GM19324 (cell line): ENCODE results near the gene SNX24.
"Not testable (repeated sequence)": the region's sequence is repeated elsewhere in the genome, so short reads cannot be mapped to it uniquely, and the experiment has no call there.

Experiments used
- ATAC-seq: cut with Tn5 transposase; IDR thresholded peaks from one replicate; pipeline ENCODE4 v1.9.1; 2021; ENCODE audit warnings: mild to moderate bottlenecking, moderate library complexity; ENCODE audit not compliant: unreplicated experiment, low FRiP score

Gene SNX24

DNA sequence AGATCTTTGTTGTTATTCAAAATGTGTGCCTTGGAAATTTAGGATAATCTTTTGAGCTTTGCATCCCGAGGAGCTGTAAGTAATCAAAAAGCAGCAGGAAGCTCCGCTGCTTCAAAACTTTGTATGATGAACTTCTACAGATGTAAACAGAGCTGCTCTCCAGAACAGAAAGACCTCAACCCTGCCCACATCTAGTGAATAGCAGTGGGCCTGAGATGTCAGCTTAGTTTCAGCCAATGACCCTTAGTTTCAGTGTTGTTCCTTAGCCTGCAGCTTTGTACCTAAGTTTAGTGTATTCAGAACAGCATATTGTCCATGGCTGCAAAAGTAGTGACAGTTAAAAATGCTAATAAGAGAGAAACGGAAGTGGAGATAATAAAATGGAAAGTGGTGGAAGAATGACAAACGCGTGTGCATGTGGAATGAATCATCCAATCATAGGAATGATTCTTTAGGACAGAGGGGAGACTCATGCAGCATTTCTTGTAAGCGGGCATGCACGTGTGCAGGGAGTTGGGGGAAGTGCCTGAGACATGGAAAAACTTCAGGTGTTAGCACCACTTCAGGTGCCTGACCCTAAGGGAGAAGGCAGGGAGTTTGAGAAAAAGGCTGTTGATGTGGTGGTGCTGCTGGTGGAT is 24.9 kb downstream of the SNX24 start:
- ATAC-seq: no peak

DNA sequence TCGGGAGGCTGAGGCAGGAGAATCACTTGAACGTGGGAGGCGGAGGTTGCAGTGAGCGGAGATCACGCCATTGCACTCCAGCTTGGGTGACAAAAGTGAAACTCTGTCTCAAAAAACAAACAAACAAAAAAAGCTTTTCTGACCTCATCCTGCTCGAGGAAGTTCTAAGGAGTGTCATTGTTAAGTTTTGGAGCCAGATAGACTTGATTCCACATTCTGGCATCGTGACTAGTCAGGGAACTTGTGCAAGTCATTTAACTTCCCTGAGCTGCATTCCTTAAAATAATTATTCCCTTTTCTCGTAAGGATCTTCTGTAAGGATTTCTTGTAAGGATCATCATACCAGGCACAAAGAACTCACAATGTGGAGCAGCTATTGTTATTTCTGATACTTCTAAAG is 26.2 kb downstream of the SNX24 start:
- no peak for ATAC-seq

DNA sequence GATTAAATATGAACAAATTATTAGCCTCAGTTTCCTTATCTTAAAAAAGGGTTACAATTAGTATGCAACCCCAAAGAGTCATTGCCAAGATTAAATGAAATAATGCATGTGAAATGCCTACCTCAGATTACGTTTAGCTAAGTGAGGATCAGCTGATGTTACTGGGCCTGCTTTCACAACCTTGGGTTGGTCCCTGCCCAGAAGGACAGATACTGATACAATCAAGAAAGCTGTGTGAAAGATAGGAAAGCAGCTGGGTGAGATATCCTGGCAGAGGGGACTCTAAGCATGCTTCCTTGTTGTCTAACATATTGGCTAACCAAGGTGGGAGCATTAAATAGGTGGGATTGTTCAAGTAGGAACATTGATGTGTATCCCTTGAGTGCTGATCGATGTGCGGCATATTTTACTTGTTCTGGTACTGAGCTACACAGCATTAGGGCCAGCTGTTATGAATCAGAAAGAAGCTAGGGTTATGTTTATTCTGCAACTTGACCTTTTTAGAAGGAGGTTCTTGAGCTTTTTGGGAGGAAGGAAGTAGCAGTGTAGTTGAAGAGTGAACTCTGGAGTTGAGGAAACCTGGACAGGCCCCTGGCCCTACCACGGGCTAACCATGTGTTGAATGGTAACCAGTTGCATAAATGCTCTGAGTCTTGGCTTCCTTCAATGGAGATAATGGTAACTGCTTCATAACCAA is 28.9 kb downstream of the SNX24 start:
- no peak for ATAC-seq

DNA sequence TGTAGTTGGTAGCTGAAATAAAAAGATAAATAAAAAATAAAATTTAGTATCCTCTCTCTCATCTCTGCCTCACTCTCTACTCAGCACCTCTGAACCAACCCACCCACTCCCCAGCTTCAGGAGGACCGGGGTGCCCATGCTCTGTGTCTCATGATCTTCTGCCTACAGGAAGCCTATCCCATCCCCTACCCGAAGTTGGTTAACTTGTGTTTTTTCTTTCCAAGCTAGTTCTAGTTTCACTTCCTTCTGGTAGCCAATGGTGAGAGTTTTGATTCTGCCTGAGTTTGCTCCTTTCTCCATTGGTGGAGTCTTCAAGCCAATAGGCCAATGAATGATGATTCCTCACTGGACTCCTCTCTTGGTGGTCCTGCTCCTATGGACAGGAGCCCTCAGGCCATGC is 32.1 kb downstream of the SNX24 start:
- ATAC-seq: no peak

DNA sequence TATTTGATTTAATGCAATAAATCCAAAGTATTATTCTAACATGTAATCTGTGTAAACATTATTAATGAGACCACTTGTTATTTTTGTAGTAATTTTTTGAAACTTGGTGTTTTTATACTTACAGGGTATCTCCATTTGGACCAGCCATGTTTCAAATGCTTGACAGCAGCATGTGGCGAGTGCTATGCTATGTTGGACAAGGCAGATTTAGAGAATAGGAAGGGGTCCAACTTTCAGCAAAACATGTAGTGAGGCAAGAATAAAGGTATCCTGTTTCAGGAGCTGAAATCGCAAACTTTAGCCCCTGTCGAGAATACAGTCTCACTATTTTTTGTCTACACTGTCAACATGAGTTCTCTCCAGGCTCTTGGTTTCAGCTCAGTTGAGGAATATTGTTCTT is 33.7 kb downstream of the SNX24 start:
- no peak for ATAC-seq

DNA sequence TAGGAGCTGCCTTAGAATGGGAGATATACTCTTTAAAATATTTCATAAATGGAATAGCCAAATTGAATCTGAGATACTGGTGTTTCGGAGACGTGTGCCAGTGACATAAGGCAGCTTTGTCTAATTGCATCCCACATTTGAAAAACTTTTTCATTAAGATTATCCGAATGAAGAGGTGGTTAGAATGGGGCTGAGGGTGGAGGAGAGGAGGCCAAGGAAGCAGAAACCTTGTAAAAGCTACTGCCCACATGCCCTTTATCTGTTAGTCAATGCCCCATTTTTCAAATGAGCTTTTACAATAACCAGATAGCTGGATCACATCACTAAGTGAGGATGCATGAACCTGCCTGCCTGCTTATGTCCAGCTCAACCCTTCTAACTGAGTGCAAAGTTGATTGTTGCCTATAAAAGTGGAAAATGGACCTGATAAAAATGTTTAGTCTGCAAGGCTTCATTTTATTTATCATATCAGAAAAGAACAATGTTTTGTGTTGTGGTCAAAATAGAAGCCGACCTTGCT is 34.8 kb downstream of the SNX24 start:
- no peak for ATAC-seq

DNA sequence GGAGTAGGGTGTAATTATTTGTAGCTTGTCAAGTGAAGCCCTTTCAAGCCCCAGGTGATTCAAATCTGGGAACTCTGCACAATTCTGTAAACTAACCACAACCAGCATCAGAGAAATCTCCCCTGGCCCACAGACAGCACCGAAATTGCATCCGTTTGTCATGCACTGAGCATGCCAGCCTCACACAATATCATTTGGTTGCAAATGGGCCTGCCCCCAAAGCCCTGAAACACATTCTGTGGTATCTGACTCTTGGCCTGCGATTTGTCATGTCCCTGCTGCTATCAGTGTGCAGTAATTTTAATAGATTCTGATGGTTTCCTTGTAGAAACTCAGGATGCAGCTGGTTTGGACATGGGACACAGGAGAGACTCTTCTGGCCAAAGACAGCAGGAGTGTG is 35.3 kb downstream of the SNX24 start:
- no peak for ATAC-seq

DNA sequence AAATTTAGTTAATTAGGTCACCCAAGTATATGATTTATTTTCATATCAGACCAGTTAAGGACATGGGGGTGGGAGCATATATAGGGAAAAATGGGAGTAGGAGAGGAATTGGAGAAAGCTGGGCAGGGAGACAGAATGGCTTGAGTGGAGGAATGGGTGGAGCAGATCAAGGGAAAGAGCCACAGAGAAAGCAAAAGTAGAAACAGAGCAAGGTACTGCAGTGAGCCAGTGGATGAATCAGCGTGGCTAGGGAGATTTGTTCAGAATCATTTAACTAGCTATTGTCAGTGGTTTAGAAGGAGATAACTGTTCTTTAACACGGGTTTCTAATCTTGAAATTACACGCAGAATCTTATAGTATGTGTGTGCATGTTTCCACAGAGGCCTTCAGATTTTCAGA is 37.4 kb downstream of the SNX24 start:
- no peak for ATAC-seq

DNA sequence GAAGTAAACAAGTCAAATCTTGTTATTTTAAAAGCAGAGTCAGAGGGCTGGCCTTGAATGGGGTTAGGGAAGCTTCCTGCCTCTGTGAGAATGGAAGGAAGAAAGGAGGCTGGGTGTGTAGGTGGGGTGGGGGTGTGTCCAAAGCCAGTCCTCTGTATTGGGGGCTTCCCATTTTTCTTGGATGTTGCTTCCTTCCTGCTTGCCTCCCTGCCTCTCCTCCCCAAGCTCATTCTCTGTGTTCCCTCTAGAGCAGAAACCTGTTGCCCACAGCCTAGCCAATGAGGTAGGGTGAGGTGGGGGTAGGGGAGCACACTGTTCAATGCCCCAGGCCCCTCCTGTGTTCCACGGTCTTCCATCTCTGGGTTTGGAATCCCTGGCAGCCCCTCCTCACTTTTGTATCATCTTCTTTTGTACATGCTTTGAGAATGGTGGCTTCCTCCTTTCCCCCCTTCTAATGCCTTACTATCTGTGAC is 39.7 kb downstream of the SNX24 start:
- ATAC-seq: no peak

DNA sequence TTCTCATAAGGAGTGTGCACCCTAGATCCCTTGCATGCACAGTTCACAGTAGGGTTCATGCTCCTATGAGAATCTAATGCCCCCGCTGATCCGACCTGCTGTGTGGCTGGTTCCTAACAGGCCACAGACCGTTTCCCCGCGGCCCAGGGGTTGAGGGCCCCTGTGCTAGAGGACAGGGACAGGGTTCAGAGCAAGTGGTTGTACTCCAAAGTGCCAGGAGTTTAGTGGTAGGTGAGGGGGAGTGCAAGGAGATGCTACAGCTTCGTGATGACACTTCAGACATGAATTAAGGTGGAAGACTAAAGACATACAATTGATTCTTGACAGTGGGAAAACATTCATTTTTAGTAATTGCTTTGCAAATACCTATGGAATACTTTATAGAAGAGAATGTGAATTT is 40.5 kb downstream of the SNX24 start:
- no peak for ATAC-seq

DNA sequence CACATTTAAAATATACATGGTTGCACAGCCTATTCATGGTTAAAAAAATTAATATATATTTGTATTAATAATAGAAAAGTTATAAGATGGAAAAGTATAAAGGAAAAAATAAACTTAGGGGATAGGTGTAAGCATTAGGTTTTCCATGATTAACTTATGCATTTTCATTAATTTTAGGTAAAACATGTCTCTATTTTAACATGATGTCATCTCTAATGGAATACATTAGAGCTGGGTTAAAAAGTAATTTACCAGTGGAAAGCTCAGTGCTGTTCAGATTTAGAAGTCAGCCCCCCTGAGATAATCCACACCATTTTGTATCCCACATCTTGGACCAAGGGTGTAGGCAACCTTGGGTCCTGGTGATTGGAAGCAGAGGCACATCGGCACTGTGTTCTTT is 49.7 kb downstream of the SNX24 start:
- no peak for ATAC-seq

DNA sequence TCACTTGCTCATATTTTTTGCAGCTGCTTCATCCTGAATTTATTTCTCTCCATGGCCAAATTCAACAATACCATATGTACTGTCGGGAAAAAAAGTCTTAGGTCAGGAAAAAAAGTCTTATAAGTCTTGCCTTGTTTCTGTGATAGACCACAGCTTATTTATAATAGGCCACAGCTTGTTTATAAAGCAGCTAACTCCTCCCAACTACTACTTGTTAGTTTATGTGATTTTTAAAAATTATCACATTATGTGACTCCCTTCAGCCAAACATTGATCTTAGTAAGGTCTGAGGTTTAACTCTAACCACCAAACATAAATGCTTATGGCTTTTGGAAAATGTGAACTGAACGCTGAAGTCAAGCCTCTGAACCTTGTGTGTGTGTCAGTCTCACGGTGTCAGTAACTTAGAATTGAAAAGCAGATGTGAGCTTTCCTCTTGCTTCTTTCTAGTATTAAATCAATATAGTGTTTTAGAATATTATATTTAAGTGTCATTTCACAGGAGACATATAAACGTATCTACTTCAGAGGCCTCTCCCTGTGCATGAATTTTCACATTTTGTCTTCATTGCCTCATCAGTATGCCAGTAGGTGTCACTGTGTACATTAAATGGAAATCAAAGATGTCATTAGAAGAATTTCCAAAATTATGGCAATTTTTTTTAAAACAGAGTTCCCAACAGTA is 51.3 kb downstream of the SNX24 start:
- ATAC-seq: no peak

DNA sequence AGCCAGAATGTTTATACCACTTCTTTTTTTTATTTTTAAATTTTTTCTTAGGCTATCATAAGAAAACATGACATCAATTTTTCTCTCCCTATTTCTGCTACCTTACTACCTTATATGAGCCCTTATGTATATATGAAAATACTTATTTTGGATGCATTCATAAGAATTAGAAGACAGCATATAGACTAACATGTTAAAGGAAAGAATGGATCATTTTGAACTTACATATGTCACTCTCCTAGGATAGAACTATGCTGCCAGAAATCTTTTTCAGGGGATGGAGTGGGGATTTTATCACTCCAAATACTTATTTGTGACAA is 51.8 kb downstream of the SNX24 start:
- ATAC-seq: no peak

DNA sequence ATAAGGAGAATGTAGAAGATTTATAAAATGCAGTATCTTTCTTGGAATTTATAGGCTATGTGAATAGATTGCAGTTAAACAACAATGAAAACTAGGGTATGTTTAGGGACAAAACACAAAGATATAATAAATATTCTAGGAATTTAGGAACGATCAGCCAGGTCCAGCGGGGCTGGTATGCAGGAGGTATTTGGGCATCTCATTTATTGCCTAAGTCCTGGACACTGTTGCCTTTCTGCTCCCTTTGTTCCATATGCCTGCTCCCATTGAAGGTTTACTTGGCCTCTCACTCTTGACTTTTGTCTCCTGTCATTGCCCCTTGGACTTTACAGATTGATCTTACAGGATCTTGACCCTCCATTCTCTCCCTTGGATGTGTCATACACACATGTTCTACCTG is 55.9 kb downstream of the SNX24 start:
- no peak for ATAC-seq

DNA sequence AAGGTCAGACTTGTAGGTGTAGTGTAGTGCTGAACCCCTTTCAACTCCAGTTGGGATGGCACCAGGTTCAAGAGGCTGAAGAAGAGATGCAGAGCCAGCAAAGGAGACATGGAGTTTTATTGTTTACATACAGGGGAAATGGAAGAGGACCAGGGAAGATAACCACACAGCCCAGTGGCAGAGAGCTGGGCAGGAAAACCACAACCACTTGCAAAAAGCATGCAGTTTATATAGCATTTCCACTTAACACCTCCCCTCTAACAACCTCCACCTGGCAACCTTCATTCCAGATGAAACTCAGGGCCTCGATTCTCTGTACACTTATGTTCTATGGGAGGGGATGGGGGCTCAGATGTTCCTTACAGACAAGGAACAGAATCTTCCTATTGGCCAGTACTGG is 56.9 kb downstream of the SNX24 start:
- no peak for ATAC-seq

DNA sequence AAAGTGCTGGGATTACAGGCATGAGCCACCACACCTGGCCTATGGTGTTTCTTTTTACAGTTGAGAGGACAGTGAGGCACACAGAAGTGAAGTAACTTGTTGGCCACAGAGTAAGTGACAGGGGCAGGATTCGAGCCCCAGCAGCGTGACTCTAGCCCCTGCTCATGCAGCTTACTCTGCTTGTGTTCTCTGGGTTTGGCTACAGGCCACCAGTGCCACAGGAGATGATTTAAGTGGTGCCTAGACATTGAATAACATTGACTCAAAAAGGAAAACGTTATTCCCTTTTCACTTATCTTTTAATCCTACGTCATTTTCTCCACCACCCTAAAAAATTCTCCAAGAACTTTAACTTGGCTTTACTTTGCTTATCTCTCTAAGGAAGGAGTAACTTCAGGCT is 61.4 kb downstream of the SNX24 start:
- ATAC-seq: no peak

DNA sequence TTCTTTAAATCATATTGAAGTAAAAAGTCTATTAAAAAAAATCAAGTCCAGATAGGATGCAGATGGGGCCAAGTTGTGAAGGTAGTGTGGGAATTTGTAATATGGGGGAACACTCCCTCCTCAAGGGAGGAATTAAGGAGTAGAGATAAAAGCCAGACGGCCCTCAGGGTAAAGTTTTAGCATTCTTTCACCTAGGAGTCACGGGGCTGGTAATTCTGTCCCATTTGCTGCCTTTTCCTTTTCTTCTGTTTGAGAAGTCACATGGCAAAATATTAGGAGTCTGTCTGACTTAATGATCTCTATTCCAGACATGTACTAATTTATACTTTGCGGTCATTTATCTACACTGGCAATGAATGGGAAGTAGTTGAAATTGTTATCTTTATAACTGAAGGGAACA is 61.9 kb downstream of the SNX24 start:
- ATAC-seq: no peak

DNA sequence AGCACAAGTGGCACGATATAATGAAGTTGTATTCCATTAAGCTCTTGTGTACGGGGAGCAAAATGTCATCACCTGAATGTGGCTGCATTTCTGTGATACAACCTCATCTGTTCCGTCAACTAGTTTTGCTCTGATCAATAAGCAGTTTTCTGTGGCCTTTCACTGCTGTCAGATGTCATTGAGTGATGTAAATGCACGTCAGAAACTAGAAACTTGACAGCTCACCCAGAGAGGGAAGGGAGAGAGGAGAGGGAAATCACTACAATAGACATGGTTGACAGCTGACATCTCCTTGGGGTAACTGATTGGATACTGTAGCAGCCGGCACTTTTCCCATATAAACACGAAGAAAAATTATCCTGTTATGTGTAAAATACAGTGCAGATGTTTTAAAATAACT is 62.7 kb downstream of the SNX24 start:
- no peak for ATAC-seq

DNA sequence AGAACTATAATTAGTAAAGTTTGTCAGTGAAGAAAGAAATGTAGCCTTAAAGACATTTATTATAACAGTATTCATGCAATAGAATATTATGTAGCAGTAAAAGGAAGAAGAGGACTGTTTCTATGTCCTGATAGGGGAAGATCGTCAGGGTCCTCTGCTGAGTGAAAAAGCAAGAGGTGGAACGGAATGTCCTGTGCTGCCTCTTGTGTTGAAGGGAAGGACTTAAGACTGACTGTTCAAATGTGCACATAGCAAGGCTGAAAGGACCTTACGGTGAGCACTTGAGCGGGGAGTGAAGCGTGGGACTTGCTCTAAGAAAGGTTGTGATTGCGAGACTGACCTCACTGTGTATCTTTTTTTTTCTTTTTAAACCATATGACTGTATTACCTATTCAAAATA is 63.2 kb downstream of the SNX24 start:
- ATAC-seq: no peak

DNA sequence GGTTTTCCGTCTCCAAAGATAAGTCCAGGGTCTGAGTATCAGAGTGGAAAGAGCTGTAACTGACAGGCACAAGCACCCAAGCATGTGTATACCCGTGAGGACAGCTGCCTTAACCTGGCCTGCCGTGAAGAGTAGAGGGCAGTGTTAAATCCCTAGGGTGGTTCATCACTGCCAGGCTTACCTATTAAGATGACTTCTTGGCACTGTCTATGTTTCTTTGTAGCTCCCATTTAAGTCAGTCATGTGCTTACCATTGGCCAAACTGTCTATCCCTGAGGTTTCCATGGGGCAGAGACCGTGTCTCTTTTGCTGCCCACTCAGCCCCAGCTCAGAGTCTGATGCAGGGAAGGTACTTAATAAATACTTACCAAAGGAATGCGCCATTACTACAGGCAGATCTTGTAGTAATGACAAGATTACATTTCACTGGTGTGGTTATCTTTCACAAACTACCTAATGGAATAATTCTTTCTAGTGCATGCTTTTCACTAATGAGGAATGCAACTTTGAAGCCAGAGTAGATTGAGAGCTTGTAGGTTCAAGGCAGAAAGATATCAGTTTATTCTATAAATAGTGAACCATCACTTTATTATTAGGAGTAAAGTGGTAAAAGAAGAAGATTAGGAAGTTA is 64.2 kb downstream of the SNX24 start:
- no peak for ATAC-seq

DNA sequence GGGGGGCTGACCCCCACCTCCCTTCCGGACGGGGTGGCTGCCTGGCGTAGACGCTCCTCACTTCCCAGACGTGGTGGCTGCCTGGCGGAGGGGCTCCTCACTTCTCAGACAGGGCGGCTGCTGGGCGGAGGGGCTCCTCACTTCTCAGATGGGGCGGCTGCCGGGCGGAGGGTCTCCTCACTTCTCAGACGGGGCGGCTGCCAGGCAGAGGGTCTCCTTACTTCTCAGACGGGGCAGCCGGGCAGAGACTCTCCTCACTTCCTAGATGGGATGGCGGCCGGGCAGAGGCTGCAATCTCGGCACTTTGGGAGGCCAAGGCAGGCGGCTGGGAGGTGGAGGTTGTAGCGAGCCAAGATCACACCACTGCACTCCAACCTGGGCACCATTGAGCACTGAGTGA is 68.0 kb downstream of the SNX24 start:
- ATAC-seq: not testable (repeated sequence)
